Panc1 (cell line): ENCODE results near the gene YTHDF1.
"Not testable (repeated sequence)": the region's sequence is repeated elsewhere in the genome, so short reads cannot be mapped to it uniquely, and the experiment has no call there.

ENCODE experiments used
- CTCF ChIP-seq: fragments of 450-650 bp; IDR thresholded peaks from 2 replicates; pipeline ENCODE4 v1.5.1; 2017; ENCODE audit warnings: mild to moderate bottlenecking
- POLR2AphosphoS5 ChIP-seq: IDR thresholded peaks from 2 replicates; pipeline ENCODE4 v1.6.1; 2012; ENCODE audit warnings: mild to moderate bottlenecking, low read depth, low read length, moderate library complexity

- not testable (repeated sequence) for TF ChIP-seq POLR2AphosphoS5, CTCF
Observed at GRCh38 chr20:63157431-63157830, 58.5 kb downstream of the YTHDF1 start.
